Smooth muscle cell (in vitro differentiated cells): ENCODE measurements around the gene SV2C. TPM values are rescaled to one million over a fixed set of nuclear protein-coding genes. Genes with fewer than 3 reads are reported as not detected.
"Not testable (repeated sequence)": the region's sequence is repeated elsewhere in the genome, so short reads cannot be mapped to it uniquely, and the experiment has no call there.

Source experiments
- DNase-seq: peaks from one replicate; lab custom pipeline; 2025; ENCODE audit not compliant: unreplicated experiment; lab: John Stamatoyannopoulos, UW
- H2AFZ ChIP-seq: fragments of 200-600 bp; sonication (generic); 2 replicates; pipeline ENCODE4 v1.6.0; 2016; ENCODE audit warnings: antibody characterized with exemption, low read depth, mild to moderate bottlenecking
- H3F3A ChIP-seq: fragments of 200-600 bp; sonication (generic); 2 replicates; pipeline ENCODE4 v1.6.0; 2017; ENCODE audit warnings: antibody characterized with exemption, low read depth
- H3K27ac ChIP-seq: fragments of 200-600 bp; sonication (generic); 2 replicates; pipeline ENCODE4 v1.5.1; 2016; ENCODE audit warnings: low read depth, mild to moderate bottlenecking
- H3K27me3 ChIP-seq: fragments of 200-600 bp; sonication (generic); 2 replicates; pipeline ENCODE4 v1.6.1; 2016; ENCODE audit warnings: low read depth, mild to moderate bottlenecking
- H3K36me3 ChIP-seq: fragments of 200-600 bp; sonication (generic); 2 replicates; pipeline ENCODE4 v1.5.1; 2016; ENCODE audit warnings: low read depth
- H3K4me1 ChIP-seq: fragments of 200-600 bp; sonication (generic); 2 replicates; pipeline ENCODE4 v1.5.1; 2016; ENCODE audit warnings: low read depth
- H3K4me2 ChIP-seq: fragments of 200-600 bp; sonication (generic); 2 replicates; pipeline ENCODE4 v1.6.0; 2016; ENCODE audit warnings: mild to moderate bottlenecking
- H3K4me3 ChIP-seq: fragments of 200-600 bp; sonication (generic); 2 replicates; pipeline ENCODE4 v1.5.1; 2016; ENCODE audit warnings: mild to moderate bottlenecking
- H3K79me2 ChIP-seq: fragments of 200-600 bp; sonication (generic); 2 replicates; pipeline ENCODE4 v1.6.0; 2016; ENCODE audit warnings: low read depth, mild to moderate bottlenecking
- H3K9ac ChIP-seq: fragments of 200-600 bp; sonication (generic); 2 replicates; pipeline ENCODE4 v1.6.0; 2016; ENCODE audit warnings: low read depth
- H3K9me3 ChIP-seq: fragments of 200-600 bp; sonication (generic); replicated peaks from 2 replicates; pipeline ENCODE4 v1.5.1; 2016; ENCODE audit warnings: low read depth
- H4K20me1 ChIP-seq: fragments of 200-600 bp; sonication (generic); 2 replicates; pipeline ENCODE4 v1.6.0; 2016; ENCODE audit warnings: low read depth
- WGBS: methylation state at CpG from one replicate; pipeline ENCODE4 v1.1.7; 2016; ENCODE audit warnings: low lambda C conversion rate; 5-methylcytosine and 5-hydroxymethylcytosine counted together
- polyA plus RNA-seq: library from polyadenylated mRNA; unstranded; fragments of >200 nt; fragmentation: Nextera tagmentation; extraction: Ambion mirVana; gene quantifications from 2 replicates; pipeline ENCODE4 v1.2.1, GENCODE V29; 2016
- total RNA-seq: library from RNA; depleted of rRNA; stranded (reverse); fragments of >200 nt; gene quantifications from 2 replicates; pipeline ENCODE4 v1.2.3, GENCODE V29; 2014
- TF ChIP-seq, protein P1 (sequence below): fragments of 200-600 bp; sonication (generic); IDR thresholded peaks from 2 replicates; pipeline ENCODE4 v1.5.1; 2017; ENCODE audit warnings: borderline replicate concordance, mild to moderate bottlenecking, antibody characterized with exemption; ENCODE audit not compliant: insufficient read depth, poor library complexity, severe bottlenecking

Gene SV2C
- total and polyA plus RNA-seq, 2 experiments from 2014 or later: not detected

- H2AFZ ChIP-seq: no peak overlapping the region
- no peaks in the 10 kb centered on the region for H3K9me3 ChIP-seq
- no peaks in the 10 kb centered on the region for H3K4me1 ChIP-seq
- no peaks in the 10 kb centered on the region for H3K36me3 ChIP-seq
- TF ChIP-seq, protein P1, sequence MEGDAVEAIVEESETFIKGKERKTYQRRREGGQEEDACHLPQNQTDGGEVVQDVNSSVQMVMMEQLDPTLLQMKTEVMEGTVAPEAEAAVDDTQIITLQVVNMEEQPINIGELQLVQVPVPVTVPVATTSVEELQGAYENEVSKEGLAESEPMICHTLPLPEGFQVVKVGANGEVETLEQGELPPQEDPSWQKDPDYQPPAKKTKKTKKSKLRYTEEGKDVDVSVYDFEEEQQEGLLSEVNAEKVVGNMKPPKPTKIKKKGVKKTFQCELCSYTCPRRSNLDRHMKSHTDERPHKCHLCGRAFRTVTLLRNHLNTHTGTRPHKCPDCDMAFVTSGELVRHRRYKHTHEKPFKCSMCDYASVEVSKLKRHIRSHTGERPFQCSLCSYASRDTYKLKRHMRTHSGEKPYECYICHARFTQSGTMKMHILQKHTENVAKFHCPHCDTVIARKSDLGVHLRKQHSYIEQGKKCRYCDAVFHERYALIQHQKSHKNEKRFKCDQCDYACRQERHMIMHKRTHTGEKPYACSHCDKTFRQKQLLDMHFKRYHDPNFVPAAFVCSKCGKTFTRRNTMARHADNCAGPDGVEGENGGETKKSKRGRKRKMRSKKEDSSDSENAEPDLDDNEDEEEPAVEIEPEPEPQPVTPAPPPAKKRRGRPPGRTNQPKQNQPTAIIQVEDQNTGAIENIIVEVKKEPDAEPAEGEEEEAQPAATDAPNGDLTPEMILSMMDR: no peak
- H3K27ac ChIP-seq: no peak overlapping the region
- no peak for DNase-seq
- H3K79me2 ChIP-seq: no peaks in the 10 kb centered on the region
- no peak overlapping the region for H3K9ac ChIP-seq
- no peaks in the 10 kb centered on the region for H3K27me3 ChIP-seq
- H3F3A ChIP-seq: no peaks in the 10 kb centered on the region
- H3K4me3 ChIP-seq: no peak overlapping the region
- WGBS: 95% methylated on average over 2 of the region's 2 CpGs
- H4K20me1 ChIP-seq: no peaks in the 10 kb centered on the region
- H3K4me2 ChIP-seq: no peak overlapping the region
Measured at GRCh38 chr5:76292620-76293322, 209.6 kb downstream of the SV2C start.

- WGBS: 73% methylated on average over 4 of the region's 4 CpGs
- Histone ChIP-seq H3K4me2 (no peak overlapping the region), H3K79me2 (no peaks in the 10 kb centered on the region), H3K4me3 (no peak overlapping the region), H3K9me3 (no peaks in the 10 kb centered on the region), H4K20me1 (no peaks in the 10 kb centered on the region), H3F3A (no peaks in the 10 kb centered on the region), H3K9ac (no peak overlapping the region), H2AFZ (no peak overlapping the region), H3K27me3 (no peaks in the 10 kb centered on the region), H3K4me1 (no peaks in the 10 kb centered on the region), H3K36me3 (no peaks in the 10 kb centered on the region), H3K27ac (no peak overlapping the region)
- DNase-seq: no peak
- TF ChIP-seq, protein P1: no peak
Measured at GRCh38 chr5:76294573-76294972, 211.4 kb downstream of the SV2C start.

GRCh38 chr5:76298852-76299251, 215.7 kb downstream of the SV2C start:
- Histone ChIP-seq H4K20me1 (no peaks in the 10 kb centered on the region), H3K36me3 (no peaks in the 10 kb centered on the region), H3K4me2 (no peak overlapping the region), H3K27ac (no peak overlapping the region), H2AFZ (no peak overlapping the region), H3K9ac (no peak overlapping the region), H3K79me2 (no peaks in the 10 kb centered on the region), H3K4me3 (no peak overlapping the region), H3K27me3 (no peaks in the 10 kb centered on the region), H3K4me1 (no peaks in the 10 kb centered on the region), H3K9me3 (no peaks in the 10 kb centered on the region), H3F3A (no peaks in the 10 kb centered on the region)
- TF ChIP-seq, protein P1: no peak
- 97% methylated on average over 1 of the region's 1 CpG for WGBS
- no peak for DNase-seq

DNA sequence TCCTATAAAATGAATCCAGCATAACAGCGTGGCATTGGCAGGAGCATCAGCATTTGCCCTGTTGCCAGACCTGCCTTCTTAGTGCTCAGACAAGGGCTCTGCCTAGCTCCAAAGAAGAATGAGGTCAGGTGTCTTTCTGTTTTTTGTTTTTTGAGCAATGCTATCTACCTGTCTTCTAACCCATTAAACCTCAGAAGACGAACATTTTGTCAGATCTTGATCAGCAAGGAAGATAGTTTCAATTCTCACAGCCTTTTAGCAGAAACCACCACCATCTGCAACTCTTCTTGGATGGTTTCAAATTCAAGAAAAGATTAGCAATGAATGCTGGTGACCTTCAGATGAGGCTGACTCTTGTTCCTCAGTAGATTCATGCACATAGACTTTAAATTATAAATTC, 216.4 kb downstream of the SV2C start:
- no peak for DNase-seq
- no peaks in the 10 kb centered on the region for H4K20me1 ChIP-seq
- no peaks in the 10 kb centered on the region for H3K9me3 ChIP-seq
- H2AFZ ChIP-seq: no peak overlapping the region
- no peaks in the 10 kb centered on the region for H3K36me3 ChIP-seq
- H3K79me2 ChIP-seq: no peaks in the 10 kb centered on the region
- no peak overlapping the region for H3K27ac ChIP-seq
- H3F3A ChIP-seq: no peaks in the 10 kb centered on the region
- H3K4me3 ChIP-seq: no peak overlapping the region
- no peak overlapping the region for H3K9ac ChIP-seq
- WGBS: 76% methylated on average over 2 of the region's 2 CpGs
- H3K27me3 ChIP-seq: no peaks in the 10 kb centered on the region
- no peak overlapping the region for H3K4me2 ChIP-seq
- H3K4me1 ChIP-seq: no peaks in the 10 kb centered on the region
- TF ChIP-seq, protein P1: no peak

GRCh38 chr5:76301932-76302331, 218.7 kb downstream of the SV2C start:
- not testable (repeated sequence) for H3K79me2 ChIP-seq, H3K9me3 ChIP-seq, H3K27ac ChIP-seq, H3K4me1 ChIP-seq, H3K4me2 ChIP-seq, H3K27me3 ChIP-seq, H3K4me3 ChIP-seq, H2AFZ ChIP-seq, H3K36me3 ChIP-seq, H3F3A ChIP-seq, H3K9ac ChIP-seq, H4K20me1 ChIP-seq, DNase-seq
- 15% methylated on average over 1 of the region's 1 CpG for WGBS
